T-helper 1 cell (primary cell): ENCODE data around the gene LAMA3.
"Not testable (repeated sequence)": the region's sequence is repeated elsewhere in the genome, so short reads cannot be mapped to it uniquely, and the experiment has no call there.

Experiments
- DNase-seq, 5 donors: peaks; one replicate each; pipeline ENCODE4 v3.0.0-alpha.2; 2012 to 2020

The LAMA3 gene

DNA sequence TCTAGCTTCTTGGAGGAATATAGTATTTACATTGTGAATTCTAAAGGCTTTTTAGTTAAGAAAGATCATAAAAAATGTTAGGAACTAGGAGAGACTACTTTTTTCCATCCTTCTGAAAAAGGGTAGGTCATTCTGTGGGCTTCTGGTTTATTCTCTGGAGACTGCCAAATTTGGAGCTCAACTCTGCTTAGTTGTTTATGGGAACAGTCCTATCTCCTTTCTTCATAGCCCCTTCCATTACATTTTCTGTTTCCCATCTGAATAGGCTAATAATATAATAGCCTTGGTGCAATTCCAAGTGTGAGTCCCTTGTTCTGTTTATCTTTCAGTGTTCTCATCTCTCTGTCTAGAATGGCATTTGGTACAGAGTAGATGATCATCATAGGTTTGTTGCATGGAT, 15.6 kb downstream of the LAMA3 start:
- no peak for DNase-seq

DNA sequence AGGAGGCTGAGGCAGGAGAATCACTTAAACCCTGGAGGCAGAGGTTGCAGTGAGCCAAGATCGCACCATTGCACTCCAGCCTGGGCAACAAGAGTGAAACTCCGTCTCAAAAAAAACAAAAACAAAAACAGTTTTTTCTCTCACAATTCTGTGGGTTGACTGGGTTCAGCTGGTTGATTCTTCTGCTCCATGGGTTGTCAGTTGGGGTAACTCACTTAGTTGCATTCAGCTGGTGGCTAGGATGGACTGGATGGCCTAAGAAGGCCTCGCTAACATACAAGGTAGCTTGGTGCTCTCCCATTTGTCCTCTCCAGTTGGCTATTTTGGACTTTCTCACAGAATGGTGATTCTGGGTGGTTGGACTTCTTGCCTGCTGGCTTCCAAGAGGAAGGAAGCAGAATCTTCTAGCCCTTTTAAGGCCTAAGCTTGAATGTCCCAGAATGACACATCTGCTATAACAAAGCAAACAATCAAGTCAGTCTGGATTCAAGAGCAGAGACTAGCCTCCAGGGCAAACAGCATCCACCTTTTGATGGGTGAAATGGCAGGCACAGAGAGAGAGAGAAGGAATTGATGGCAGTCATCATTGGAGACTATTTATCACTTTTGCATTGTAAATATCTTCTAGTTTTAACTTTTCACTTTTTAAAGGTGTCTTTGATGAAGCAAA, 17.9 kb downstream of the LAMA3 start:
- DNase-seq = no peak

GRCh38 chr18:23710068-23710527, 20.8 kb downstream of the LAMA3 start:
- DNase-seq = no peak

DNA sequence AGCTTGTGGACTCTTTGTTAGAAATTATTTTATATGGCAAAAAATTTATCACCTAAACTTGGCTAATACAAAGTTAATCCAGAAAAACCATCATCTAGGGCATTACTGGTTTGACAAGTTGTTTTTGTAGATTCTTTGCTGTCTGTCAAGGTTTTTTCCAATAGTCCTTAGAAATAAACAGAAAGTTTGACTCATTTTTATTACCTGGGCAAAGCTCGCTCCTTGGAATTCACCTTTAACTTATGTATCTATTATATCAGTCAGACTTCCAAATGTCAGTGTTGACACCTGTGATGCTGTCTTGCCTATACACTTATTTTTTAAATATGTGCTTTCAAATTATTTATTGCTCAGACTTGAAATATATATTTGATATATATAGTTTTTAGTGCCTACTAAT, 21.7 kb downstream of the LAMA3 start:
- no peak for DNase-seq

DNA sequence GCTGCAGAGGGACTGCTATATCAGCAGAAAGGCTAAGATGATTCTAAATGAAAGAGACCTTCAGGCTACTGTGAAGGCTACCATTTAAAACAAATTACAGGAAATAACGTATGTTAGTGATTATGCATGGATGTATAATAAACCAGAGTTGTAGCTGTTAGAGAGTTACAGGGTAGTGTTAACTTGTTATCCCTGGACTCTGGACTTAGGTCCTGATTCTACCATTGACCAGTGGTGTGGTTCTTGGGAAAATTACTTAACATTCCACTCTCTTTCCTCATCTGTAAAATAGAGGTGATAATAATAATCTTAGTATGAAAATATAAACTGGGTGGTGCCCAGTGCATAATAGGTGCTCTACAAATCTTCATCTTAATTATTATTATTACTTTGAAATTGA, 22.2 kb downstream of the LAMA3 start:
- DNase-seq = no peak

DNA sequence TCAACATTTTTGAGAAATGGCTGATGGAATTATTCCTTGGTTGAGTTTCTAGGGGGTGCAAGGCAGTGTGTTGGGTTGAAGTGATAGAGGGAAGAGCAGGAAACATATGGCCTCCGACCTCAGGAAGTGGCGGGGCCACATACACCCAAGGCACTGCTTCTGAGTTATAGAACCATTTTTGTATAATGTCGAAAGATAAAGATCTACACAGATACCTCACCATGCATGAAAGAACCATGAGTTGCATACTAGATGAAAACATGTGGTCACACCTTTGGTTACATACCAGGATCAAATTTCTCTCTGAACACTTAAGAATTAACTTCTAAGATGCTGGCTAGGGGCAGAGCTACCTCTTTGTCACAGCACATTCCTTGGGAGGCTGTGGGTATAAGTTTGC, 23.2 kb downstream of the LAMA3 start:
- DNase-seq = peak in 1 of 5 donors; percentile 50

DNA sequence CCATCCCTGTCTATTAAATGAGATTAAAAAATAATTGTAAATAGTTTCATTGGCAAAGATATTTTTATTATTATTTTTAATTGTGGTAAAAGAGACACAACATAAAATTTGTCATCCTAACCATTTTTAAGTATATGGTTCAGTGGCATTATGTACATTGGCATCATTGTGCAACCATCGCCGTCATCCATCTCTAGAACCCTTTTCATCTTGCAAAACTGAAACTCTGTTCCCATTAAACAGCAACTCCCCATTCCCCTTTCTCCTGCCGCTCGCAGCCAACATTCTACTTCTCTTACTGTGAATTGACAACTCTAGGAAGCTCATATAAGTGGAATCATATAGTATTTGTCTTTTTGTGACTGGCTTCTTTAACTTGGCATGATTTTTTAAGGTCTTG, 25.3 kb downstream of the LAMA3 start:
- DNase-seq = no peak

GRCh38 chr18:23716079-23716478, 26.8 kb downstream of the LAMA3 start:
- not testable (repeated sequence) for DNase-seq

DNA sequence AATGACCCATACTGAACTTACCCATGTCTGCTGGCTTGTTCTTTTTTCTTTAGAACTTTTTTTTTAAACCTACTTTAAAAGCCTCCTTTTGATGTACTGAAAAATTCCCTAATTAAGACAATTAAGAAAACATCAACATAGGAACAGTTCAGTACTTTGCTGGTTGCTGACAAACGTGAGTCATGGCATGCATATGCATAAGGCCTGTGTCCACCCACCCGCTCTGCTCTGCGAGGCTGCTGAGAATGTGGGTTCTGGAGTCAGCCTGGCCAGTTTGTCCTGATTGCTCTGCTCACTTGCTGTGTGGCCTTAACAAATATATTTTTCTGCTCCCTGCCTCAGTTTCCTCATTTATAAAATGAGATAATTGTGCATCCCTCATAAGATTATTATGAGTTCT, 27.3 kb downstream of the LAMA3 start:
- DNase-seq = no peak

DNA sequence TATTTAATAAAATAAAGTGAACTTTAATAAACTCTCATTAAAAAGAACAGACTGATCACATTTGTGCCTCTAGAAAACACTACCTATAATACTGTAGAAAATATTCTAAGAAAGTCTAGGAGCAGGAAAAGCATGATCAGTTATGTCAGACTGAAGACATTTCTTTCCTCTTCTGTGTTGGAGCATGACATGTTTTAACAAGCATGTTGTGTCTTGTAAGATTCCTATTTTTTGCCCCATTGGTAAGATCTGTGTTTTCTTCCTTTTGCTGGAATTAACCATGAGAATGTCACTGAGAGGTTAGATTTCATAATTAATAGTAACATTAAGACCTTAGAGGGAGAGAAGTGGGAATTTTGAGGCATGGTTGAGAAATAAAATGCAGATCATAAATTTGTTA, 27.7 kb downstream of the LAMA3 start:
- DNase-seq = no peak

GRCh38 chr18:23718243-23718720, 29.0 kb downstream of the LAMA3 start:
- DNase-seq = no peak

DNA sequence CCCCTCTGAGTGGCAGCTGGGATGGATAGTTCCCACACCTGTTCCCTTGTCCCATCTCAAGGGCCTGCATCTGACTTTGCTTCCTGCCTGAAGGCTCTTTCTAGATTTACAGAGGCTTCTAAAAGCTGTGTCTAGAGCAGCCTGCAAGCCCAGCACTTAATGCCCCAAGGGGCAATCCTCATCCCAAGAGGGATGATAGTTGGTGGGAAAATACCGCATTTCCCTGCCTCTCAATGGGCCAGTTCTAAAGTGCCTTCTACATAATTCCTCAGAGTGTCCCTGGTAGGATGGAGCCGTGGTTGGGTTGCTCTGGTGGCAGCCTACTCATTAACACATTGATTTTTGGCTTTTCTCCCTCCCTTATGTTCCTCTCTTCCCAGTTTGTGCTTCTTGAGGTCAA, 29.5 kb downstream of the LAMA3 start:
- DNase-seq = no peak

GRCh38 chr18:23719634-23720201, 30.5 kb downstream of the LAMA3 start:
- DNase-seq = no peak

GRCh38 chr18:23721696-23722480, 32.6 kb downstream of the LAMA3 start:
- DNase-seq = no peak

- DNase-seq = no peak
Observed at GRCh38 chr18:23722646-23723045, 33.4 kb downstream of the LAMA3 start.

- DNase-seq = no peak
Observed at GRCh38 chr18:23723121-23723520, 33.9 kb downstream of the LAMA3 start.

- DNase-seq = no peak
Observed at GRCh38 chr18:23724681-23725080, 35.4 kb downstream of the LAMA3 start.

DNA sequence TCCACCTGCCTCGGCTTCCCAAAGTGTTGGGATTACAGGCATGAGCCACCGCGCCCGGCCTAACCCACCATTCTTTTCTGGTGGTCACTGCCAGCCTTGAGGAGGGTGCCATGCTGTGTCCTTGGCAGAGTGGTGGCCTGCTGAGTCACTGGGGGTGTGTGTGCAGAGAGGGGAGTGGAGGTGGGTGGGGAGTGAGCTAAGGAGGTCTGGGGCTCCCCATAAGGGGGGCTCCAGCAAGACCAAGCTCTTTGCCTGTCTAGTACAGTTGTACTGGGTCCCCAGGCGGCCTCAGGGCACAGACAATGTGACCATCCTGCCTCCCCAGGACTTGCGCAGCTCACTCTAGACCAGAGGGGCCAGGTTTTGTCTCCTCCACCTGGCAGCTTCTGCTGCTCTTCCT, 36.1 kb downstream of the LAMA3 start:
- DNase-seq = no peak

DNA sequence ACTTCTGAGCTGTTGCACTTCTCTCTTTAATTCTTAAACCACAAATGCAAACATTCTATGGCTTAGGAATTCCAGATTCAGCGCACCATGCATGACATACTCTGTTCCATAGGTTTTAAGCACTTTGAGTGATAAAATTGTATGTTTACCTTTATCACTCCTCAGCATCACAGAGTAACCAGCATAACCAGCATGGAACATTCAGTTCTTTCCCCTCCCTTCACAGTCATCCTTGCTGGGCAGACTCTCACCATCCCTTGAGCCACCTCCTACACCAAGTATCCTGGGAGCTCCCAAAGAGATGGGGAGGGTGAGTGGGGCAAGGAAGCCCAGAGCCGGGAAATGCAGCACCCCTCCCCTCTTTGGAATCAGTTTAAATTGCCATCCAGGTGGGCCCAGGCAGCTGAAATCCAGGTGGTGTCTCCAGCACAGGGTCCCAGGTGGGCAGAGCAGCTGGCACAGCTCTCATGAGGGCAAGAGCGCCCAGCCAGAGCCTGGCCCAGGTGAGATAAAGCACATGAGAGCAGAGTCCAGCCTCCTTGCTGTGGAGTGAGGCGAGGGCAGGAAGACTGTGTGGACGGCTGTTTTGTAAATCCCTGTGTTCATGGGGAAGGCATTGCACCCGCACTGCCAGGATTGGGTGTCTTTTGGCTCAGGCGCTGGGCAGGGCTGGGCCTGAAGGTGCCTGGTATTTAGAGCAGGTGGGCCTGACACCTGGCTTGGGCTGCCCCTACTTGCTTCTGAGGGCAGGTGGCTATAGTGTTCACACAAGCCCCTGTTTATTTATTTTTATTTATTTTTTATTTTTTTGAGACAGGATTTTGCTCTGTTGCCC, 36.8 kb downstream of the LAMA3 start:
- DNase-seq = no peak

DNA sequence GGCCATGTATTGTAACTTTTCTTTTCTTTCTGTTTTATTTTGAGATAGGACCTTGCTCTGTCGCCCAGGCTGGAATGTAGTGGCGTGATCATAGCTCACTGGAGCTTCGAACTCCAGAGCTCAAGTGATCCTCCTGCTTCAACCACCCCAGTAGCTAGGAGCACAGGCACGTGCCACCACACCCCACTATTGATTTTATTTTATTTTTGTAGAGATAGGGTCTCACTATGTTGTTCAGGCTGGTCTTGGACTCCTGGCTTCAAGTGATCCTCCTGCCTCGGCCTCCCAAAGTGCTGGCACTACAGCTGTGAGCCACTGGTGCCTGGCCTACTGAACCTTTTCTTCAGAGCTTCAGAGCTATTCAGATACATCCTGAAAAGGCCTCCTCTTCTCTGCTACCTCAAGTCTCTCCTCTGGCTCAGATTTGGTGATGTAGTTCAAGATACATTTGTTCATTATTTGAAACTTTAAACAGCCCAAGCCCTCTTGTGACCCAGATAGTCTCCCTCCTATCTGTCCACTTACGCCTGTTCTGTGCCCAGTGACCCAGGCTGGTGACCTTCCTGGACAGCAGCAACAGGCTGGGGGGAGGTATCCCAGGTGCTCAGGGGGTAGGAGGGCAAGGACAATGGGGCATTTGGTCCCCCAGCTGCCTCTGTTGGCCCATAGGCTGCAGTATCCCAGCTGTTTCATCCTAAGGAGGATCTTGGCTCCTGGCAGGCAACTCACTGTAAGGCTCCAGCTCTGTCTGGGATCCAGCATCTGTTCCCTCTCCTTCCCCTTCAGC, 38.6 kb downstream of the LAMA3 start:
- DNase-seq = no peak

GRCh38 chr18:23730857-23731256, 41.6 kb downstream of the LAMA3 start:
- DNase-seq = no peak

DNA sequence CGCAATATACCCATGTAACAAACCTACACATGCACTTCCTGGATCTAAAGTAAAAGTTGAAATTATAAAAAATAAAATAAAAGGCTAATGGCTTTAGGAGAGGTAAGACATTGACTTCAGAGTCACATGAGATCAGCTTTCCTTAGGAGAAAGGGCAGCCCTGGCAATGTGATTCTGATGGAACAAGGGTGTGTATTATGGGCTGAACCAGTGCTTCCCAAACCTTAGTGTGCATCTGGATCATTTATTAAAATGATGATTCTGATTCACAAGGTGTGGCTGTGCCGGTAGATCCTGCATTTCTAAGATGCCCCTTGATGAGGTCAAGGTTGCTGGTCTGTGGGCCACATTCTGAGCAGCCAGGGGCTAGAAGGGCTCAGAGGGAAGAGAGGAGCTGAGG, 42.6 kb downstream of the LAMA3 start:
- no peak for DNase-seq
